GM10266 (cell line): Measurements from ENCODE around the gene PRMT1.
A peak's percentile ranks its signal among the peaks of the same experiment; 100 is the strongest.

Experiments used
- DNase-seq: peaks from one replicate; pipeline ENCODE4 v3.0.0; 2012; ENCODE audit errors: extremely low spot score
- TF ChIP-seq, protein P1 (sequence below): IDR thresholded peaks from 2 replicates; pipeline ENCODE4 v1.5.1; 2012; ENCODE audit warnings: mild to moderate bottlenecking, low read depth; ENCODE audit not compliant: control insufficient read depth, insufficient read depth; ENCODE audit errors: missing control alignments

PRMT1 gene

DNA sequence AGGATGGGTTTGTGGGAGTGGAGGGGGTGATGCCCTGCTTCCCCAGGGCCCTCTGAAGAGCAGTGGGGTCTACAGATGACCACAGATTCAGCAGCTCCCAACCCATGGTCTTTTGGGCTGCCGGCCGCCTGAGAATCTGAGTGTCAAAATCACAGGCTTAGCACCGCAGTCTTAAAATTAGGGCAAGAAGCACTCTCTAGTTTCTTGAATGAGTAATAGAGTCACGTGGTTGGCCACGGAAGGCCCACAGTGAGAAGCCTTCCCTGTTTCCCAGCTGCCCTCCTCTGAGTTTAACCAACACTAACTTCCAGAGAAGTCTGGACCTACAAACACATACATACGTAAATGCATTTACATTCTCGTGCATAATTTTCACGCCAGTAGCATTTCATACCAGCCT, 5.2 kb downstream of the PRMT1 start:
- no peak for DNase-seq
- TF ChIP-seq, protein P1, sequence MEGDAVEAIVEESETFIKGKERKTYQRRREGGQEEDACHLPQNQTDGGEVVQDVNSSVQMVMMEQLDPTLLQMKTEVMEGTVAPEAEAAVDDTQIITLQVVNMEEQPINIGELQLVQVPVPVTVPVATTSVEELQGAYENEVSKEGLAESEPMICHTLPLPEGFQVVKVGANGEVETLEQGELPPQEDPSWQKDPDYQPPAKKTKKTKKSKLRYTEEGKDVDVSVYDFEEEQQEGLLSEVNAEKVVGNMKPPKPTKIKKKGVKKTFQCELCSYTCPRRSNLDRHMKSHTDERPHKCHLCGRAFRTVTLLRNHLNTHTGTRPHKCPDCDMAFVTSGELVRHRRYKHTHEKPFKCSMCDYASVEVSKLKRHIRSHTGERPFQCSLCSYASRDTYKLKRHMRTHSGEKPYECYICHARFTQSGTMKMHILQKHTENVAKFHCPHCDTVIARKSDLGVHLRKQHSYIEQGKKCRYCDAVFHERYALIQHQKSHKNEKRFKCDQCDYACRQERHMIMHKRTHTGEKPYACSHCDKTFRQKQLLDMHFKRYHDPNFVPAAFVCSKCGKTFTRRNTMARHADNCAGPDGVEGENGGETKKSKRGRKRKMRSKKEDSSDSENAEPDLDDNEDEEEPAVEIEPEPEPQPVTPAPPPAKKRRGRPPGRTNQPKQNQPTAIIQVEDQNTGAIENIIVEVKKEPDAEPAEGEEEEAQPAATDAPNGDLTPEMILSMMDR: no peak

DNA sequence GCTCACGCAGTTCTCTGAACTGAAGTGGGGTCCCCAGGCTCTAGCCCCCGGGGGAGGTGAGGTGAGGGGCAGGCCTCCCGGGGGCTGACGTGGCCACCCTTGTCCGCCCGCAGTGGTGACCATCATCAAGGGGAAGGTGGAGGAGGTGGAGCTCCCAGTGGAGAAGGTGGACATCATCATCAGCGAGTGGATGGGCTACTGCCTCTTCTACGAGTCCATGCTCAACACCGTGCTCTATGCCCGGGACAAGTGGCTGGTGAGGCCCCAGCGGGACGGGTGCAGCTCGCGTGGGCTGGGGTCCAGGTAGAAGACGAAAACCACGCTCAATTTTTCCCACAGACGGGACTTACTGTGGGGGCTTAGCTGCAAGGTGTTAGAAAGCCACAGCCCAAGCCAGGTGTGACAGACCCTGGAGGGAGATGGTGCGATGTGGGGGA, 6.8 kb downstream of the PRMT1 start:
- TF ChIP-seq, protein P1: no peak
- no peak for DNase-seq

DNA sequence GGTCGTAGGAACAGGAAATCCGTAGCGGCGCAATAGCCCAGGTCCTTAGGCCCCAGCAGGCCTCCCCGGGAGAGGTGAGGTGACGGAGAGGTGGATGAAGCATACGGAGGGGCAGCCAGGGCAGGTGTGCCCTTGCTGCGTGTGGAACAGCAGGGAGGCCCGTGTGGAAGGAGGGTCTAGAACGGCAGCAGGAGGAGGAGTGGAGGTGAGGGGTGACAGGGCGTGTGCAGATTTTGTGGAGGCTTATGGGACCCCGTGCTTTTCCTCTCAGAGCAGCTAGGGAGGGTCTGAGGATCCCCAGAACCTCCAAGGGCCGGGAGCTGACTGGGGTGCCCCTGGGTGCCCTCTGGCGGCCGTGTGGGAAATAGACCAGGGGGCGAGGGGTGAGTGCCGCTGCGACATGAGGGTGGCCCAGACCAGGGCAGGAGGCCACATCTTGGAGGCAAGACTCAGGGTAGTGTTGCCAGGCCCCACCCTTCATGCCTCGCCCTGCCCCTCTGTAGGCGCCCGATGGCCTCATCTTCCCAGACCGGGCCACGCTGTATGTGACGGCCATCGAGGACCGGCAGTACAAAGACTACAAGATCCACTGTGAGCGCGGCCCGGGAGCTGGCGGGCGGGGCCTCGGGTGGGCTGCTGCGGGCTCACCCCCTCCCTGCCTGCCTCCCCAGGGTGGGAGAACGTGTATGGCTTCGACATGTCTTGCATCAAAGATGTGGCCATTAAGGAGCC, 7.3 kb downstream of the PRMT1 start:
- DNase-seq: peak; percentile 70
- TF ChIP-seq, protein P1: peak; percentile 51

DNA sequence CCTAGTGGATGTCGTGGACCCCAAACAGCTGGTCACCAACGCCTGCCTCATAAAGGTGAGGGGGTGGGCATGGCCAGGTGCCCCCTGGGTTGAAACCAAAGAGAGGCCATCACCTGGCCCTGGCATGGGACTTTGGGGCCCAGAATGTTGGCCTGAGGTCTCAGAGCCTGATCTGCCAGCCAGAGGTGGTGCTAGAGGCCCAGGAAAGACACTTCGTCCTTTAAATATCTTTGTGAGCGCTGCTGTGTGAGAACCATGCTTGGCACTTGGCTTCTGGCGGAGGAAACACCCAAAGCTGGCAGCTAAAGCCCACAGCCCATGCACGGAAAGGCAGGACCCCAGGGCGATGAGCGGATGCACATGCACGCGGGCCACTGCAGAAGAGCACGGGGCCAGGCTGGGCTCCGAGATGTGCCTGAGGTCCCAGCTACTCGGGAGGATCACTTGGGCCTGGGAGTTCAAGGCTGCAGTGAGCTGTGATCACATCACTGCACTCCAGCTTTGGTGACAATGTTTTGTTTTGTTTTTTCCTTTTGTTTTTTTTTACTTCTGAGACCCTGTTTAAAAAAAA, 8.0 kb downstream of the PRMT1 start:
- TF ChIP-seq, protein P1: no peak
- DNase-seq: no peak

DNA sequence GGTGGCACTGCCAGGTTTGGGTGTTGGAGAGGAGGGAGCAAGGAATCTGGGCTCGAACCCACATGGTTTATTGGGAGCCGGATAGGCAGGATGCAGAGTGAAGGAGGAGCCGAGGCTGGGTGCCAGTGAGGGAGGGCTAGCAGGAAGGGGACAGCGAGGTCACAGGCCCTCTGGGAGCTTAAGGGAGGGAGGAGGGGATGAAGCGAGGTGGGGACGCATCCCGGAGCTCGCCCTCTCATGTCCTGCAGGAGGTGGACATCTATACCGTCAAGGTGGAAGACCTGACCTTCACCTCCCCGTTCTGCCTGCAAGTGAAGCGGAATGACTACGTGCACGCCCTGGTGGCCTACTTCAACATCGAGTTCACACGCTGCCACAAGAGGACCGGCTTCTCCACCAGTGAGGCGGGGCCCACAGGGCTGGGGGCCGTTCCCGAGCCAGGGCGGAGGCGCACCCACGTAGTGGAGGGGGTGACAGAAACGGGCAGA, 8.8 kb downstream of the PRMT1 start:
- TF ChIP-seq, protein P1: no peak
- DNase-seq: no peak

DNA sequence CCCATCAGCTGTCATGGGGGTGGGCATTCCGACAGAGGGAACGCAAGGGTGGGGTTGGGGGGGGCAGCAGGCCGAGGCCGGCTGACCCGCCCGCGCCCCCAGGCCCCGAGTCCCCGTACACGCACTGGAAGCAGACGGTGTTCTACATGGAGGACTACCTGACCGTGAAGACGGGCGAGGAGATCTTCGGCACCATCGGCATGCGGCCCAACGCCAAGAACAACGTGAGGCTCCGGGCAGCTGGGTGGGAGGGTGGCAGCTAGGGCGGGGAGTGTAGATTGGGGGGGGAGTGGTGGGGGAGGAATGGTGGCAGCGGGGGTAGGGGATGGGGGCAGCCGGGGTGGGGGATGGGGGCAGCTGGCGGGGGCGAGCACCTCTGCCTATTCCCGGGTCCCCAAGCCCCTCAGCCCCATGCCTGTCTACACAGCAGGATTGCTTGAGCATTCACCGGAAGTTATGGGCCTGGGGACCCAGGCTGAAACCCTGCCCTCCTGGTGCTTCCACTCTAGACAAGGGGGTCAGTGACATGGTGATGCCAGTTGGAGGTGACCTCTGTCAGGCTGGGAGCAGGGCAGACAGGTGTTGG, 9.5 kb downstream of the PRMT1 start:
- TF ChIP-seq, protein P1: no peak
- DNase-seq: no peak

DNA sequence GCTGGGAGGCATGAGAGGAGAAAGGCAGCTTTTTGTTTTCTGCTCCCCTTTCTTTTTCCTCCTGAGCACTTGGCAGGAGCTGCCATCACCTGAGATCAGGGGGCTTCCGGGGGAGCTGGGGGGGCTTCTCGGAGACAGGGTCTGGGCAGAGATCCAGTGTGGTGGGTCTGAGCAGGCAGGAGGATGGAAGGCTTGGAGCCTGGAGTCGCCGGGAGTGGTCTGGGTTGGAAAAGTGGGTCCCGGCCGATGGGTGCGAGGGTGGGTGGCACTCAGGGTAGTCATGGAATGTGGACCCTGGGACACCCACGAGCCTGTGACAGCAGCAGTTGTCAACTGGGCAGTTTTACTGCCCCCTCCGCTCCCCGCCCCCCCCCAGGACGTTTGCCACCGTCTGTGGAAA, 10.1 kb downstream of the PRMT1 start:
- DNase-seq: no peak
- TF ChIP-seq, protein P1: no peak
